ELF-1 (cell line): ENCODE measurements around the gene XBP1.
A peak's percentile ranks its signal among the peaks of the same experiment; 100 is the strongest.
"Not testable (repeated sequence)": the region's sequence is repeated elsewhere in the genome, so short reads cannot be mapped to it uniquely, and the experiment has no call there.

Experiments used
- DNase-seq: peaks from one replicate; pipeline ENCODE4 v3.0.0-alpha.2; 2016; ENCODE audit warnings: low read depth, low spot score

XBP1 gene

DNA sequence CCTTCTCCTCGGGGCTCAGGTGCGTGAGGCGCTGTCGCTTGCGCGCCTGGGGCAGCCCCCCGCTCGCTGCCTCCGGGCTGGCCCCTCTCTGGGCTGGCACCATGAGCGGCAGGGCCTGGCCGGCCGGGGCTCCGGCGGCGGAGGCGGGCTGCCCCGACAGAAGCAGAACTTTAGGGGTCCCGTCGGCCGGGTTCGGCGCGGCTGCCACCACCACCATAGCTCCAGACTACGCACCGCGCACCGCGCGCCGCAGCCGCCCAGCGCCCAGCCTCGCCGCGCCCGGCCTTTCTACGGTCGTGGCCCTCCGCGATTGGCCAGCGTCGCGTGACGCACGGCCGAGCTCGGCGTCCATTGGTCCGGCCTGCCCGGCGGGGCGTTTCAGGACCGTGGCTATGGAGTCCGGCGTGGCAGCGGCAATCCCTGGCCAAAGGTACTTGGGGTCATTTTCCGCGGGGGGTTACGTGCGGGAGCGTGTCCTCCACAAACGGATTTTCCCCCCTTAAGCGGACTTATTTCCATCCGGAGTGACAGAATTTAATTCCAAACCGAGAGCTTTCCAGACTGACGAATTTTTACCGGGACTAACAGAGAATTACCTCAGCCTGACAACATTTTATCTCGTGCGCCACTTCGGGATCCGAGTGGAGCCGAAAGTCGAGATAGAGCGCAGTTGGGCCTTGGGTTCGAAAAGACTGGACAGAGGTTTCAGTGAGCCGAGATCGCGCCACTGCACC, at the start of gene XBP1:
TSS of gene XBP1 (minus strand) at position 262 of the 734 bp plus-strand sequence.
- peak; percentile 95 for DNase-seq

DNA sequence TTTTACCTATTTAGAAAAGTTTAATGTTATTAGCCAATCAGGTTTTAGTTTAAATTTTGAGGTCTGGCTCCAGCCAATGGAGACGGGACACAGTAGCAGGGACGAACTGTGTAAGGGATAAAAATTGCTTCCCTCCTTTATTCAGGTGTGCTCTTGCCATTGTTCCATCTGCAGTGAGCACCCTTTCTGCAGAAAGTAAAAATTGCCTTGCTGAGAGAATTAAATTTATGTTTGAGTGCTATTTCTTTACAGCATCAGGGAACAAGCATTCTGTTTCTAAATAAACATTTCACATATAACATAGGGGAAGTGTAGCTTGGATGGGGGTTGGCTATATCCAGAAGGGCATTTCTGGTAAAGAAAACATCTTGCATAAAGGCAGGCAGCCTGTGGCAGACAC, 46.6 kb upstream of the XBP1 start:
- no peak for DNase-seq

DNA sequence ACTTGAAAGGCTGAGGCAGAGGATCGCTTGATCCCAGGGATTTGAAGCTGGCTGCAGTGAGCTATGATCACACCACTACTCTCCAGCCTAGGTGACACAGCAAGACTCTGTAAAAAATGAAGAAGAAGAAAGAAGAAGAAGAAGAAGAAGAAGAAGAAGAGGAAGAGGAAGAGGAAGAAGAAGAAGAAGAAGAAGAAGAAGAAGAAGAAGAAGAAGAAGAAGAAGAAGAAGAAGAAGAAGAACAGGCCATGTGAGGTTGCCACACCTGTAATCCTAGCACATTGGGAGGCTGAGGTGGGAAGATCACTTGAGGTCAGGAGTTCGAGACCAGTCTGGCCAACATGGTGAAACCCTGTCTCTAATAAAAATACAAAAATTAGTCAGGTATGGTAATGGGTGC, 43.9 kb upstream of the XBP1 start:
- not testable (repeated sequence) for DNase-seq

DNA sequence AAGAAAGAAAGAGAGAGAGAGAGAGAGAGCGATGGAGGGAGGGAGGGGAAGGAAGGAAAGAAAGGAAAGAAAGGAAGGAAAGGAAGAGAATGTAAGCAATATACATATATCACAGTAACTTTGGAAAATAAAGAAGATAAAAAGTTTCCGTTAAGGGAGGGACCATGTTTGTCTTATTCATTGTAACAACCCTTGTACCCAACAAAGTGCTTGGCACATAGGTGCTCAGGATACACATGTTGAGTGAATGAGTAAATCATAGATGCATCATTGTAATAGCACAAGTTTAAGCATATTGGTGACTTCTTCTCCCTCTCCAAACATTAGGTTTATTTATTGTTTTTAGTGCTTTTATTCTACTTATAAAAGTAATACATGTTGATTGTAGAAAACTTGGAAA, 43.3 kb upstream of the XBP1 start:
- DNase-seq: no peak

DNA sequence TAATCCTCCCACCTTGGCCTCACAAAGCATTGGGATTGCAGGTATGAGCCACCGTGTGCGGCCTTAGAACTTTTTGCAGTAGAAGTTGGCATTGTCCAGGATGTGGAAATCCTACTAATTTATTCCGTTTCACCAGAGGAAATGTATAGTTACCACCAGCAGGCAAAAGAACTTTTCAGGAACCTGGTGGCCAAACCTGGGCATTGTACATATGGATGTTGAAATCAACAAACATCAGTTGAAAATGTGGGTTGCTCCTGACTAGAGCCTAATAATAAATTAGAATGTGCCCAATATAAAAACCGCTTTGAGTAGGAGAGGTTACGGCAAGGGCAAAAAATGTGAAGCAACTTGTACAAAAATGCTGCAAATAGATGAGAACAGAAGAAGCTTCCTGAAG, 40.7 kb upstream of the XBP1 start:
- DNase-seq: no peak

DNA sequence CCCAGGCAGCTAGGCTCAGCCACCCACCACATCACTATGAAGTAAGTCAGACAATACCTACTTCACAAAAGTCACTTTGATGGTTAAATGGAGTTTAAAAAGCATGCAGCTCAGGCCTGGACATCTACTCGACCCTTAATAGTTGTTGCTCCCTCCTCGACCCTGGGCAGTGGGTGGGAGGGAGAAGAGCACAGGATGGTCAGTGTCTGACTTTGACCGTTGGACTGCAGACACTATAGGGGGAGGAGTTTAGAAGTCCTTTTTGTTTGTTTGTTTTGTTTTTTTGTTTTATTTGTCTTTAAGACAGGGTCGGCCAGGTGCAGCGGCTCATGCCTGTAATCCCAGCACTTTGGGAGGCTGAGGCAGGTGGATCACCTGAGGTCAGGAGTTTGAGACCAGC, 38.6 kb upstream of the XBP1 start:
- DNase-seq: no peak

DNA sequence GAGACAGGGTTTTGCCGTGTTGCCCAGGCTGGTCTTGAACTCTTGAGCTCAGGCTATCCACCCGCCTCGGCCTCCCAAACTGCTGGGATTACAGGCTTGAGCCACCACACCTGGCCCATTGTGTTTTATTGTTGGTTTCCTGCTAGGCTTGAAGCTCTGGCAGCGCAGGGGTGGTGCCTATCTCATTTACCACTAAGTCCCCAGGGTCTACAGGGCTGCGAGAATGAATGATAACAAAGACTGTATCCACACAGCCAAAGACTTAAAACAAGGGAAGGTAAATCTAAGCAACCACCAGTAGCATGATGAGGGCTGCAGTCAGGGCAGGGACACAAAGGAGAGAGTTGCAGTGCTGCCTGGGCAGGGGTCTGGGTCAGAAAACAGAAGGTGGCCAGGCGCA, 37.3 kb upstream of the XBP1 start:
- peak; percentile 56 for DNase-seq

DNA sequence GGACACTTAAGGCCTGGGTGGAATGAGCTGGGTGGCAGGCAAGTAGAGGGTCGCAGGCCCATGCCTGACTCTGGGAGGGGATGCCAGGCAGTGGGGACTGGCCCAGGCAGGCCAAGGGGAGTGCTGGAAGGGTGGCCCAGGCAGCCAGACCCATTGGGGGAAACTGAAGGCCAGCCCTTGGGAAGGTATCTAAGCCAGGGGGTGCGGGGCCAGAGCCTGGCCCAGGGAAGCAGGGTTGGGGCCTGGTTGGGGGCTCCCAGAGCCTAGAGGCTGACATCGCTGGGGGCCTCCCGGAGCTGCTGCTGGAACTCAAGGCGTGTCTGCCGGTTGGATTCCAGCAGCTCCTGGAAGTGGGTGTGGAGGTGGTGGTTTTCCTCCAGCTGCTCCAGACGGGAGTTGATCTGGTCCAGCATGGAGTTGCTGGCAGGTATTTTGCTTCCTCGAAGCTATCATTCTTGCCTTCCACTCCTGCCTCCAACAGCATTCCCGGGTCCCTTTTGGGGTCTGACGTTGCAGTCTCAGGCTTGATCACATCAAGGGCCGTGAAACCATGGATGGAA, 35.3 kb upstream of the XBP1 start:
- DNase-seq: no peak

DNA sequence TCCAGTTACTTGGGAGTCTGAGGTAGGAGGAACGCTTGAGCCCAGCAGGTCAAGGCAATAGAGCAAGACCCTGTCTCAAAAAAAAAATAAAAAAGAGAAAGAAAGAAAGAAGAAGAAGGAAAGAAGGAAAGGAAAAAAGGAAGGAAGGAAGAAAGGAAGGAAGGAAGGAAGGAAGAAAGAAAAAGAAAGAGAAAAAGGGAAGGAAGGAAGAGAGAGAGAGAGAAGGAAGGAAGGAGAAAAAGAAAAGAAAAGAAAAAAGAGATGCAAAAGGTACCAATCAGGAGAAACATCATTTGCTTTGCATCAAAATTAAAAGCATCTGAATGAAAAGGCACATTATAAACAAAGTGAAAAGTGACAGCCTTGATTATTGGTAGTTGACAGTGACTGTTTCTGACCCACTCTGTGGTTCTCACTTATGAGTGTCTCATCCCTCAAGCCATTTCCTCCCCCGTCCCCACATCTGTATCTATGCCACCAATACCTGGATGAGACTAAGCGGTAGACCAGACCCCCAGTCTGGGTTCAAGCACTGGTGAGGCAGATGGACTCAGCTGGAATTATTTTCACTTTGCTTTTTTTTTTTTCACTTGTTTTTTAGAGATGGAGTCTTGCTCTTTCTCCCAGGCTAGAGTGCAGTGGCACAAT, 33.0 kb upstream of the XBP1 start:
- no peak for DNase-seq

DNA sequence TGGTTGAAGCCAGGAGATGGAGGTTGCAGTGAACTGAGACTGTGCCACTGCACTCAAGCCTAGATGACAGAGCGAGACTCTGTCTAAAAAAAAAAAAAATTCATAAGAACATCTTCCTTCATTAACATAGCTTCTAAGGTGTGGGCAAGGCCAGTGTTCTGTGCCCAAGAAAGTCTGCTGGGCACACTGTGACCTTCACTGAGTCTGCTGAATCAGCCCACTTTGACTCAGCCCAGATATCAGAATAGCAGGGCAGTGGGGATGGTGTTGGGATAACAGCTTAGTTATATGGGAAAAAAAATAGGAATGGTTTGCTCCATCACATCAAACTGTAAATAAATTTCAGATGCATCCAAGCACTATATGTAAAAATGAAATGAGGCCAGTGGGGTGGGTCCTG, 32.4 kb upstream of the XBP1 start:
- no peak for DNase-seq

DNA sequence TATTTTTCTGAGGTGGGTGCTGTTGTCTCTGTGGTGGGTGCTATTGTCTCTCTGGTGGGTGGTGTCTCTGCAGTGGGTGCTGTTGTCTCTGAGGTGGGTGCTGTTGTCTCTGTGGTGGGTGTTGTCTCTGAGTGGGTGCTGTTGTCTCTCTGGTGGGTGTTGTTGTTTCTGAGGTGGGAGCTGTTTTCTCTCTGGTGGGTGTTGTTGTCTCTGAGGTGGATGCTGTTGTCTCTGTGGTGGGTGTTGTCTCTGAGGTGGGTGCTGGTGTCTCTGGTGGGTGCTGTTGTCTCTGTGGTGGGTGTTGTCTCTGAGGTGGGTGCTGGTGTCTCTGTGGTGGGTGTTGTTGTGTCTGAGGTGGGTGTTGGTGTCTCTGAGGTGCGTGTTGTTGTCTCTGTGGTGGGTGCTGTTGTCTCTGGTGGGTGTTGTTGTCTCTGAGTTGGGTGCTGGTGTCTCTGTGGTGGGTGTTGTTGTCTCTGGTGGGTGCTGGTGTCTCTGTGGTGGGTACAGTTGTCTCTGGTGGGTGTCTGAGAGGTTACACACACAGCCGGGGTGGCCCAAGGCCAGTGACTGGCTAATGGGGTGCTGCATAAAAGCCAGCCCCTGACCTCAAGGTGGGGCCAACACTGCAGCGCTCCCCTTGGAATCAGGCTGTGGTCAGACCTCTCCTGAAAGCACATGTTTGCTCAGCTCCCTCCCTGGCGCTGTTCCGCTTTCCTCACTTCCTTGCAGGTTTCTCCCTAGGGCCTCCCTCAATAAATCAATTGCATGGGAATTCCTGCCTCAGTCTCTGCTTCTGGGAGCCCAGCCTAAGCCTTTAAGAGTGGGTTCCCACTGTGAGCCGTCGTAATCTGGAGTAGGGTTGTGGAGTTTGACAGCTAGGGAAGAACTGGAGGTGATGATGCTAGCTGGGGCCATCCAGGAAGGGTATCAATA, 31.0 kb upstream of the XBP1 start:
- no peak for DNase-seq

DNA sequence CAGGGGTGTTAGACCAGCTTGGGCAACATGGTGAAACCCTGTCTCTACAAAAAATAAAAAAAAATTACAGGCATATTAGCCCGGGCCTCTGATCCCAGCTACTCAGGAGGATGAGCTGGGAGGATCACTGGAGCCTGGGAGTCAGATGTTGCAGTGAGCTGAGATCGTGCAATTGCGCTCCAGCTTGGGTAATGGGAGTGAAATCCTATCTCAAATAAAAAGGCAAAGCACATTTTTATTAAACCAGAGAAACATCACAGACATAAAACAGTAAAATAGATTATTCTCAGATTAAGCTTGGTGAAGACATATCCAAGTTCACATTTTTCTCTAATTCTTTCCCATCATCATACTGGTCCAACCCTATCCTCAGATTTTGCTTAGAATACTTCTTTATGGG, 30.1 kb upstream of the XBP1 start:
- no peak for DNase-seq

DNA sequence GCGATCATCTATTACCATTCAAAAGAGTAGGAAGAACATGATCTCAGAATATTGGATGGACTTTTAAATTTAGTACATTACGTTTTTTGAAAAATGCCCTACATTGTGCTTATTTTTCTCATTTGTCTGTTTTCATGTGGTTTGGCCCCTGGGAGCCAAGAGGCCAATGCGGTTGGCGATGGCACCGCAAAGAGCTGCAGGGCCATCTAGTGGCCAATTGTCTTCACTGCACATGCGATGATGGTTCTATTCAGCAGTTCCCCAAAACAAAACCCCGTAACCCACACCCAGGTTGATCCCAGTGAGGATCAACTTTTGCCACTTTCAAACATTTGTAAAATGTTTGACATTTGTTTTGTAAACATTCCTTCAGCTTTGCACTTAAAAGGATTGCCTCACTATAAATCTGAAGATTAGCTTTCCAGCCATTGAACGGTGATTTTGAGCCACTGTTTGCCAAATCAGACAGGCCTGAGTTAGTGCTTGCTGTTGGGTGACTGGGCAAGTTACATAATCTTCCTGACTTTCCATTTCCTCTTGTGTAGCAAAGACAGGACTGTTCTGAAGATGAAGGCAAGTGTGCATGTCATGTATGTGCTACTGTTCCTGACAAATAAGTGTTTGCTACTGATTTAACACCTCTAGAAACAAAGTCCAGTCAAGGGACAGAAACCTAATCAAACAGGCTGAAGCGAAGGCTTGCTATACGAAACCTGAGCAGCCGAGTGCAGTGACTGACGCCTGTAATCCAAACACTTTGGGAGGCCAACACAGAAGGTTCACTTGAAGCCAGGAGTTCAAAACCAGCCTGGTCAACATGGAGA, 29.2 kb upstream of the XBP1 start:
- DNase-seq: peak; percentile 79

DNA sequence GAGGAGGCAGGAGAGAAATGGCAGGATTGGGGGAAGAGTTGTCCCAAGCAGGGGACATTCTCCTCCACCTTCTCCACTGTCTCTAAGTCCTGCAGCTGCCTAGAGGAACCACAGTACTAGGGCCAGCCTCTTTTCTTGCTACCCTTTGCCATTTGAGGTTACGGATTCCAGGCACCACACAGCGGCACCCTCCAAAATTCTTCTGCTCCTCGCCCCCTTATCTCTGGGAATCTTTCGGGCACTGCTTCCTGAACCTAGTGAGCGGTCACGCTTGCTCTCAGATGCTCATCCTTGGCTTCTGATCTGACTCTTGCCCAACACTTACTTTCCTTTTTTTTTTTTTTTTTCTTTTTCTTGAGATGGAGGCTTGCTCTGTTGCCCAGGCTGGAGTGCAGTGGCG, 26.6 kb upstream of the XBP1 start:
- DNase-seq: no peak

DNA sequence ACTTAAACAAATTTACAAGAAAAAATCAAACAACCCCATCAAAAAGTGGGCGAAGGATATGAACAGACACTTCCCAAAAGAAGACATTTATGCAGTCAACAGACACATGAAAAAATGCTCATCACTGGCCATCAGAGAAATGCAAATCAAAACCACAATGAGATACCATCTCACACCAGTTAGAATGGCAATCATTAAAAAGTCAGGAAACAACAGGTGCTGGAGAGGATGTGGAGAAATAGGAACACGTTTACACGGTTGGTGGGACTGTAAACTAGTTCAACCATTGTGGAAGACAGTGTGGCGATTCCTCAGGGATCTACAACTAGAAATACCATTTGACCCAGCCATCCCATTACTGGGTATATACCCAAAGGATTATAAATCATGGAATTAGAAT, 26.1 kb upstream of the XBP1 start:
- not testable (repeated sequence) for DNase-seq

DNA sequence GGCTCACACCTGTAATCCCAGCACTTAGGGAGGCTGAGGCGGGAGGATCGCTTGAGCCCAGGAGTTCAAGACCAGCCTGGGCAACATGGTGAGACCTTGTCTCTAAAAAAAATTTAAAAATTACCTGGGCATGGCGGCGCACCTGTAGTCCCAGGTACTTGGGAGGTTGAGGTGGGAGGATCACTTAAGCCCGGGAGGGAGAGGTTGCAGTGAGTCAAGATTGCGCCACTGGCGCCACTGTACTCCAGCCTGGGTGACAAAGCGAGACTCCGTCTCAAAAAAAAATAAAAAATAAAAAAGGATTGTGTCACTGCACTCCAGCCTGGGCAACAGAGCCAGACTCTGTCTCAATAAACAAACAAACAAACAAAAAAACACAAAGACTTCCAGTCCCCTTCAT, 24.1 kb upstream of the XBP1 start:
- DNase-seq: not testable (repeated sequence)

DNA sequence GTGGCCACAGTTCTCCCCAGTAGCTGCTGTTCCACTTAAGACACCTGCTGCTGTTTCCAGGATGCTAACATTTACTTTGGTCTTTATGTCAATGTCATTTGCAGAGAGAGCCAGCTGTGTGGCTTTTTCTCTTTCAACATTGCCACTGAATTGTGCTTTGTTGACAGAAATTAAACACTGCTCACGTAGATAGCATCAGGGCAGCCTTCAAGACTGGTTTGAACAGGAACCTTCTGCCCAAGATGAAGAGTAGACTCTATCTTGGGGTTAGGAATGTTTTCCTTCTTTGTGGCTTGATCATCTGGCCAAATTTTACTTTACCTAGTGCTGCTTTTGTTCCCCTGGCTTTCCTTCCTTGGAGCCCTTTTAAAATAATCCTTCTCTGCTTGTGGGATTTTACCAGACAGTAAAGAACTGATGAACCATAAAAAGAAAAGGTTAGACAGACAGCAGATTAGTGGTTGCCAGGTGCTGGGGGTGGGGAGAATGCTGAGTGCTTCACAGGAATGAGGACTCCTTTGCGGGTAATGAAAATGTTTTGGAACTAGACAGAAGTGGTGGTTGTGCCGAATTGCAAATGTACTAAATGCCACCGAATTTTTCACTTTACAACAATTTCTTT, 22.7 kb upstream of the XBP1 start:
- no peak for DNase-seq

DNA sequence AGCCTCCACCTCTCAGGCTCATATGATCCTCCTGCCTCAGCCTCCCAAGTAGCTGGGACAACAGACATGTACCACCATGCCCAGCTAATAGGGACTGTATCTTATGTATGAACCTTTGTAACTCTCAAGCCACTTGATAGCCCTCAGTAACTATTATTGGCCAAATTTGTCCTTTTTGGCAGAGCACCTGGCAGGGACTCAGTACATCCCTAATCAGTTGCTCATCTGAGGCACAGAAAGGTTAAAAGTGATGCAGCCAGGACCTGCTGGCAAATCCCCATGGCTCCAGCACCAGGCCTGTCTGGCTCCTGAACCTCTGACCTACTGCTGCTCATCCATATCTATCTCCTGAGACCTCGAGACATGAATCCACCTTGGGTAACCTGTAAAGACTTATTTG, 21.1 kb upstream of the XBP1 start:
- no peak for DNase-seq

DNA sequence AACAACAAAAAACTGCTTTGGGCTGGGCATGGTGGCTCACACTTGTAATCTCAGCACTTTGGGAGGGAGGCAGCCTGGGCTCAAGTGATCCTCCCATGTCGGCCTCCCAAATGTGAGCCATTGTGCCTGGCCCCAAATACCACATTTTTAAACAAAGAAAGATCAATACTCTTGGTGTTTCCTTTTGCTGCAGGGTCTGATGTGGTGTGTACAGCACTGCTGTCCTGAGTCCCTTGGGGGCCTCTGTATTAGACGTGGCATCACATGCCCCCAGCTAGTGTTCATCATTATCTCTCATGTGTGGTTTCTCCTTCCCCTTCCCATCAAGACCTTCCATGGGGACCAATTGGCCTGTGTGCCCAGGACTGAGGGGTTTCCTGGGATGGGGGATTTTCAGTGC, 20.5 kb upstream of the XBP1 start:
- DNase-seq: no peak

DNA sequence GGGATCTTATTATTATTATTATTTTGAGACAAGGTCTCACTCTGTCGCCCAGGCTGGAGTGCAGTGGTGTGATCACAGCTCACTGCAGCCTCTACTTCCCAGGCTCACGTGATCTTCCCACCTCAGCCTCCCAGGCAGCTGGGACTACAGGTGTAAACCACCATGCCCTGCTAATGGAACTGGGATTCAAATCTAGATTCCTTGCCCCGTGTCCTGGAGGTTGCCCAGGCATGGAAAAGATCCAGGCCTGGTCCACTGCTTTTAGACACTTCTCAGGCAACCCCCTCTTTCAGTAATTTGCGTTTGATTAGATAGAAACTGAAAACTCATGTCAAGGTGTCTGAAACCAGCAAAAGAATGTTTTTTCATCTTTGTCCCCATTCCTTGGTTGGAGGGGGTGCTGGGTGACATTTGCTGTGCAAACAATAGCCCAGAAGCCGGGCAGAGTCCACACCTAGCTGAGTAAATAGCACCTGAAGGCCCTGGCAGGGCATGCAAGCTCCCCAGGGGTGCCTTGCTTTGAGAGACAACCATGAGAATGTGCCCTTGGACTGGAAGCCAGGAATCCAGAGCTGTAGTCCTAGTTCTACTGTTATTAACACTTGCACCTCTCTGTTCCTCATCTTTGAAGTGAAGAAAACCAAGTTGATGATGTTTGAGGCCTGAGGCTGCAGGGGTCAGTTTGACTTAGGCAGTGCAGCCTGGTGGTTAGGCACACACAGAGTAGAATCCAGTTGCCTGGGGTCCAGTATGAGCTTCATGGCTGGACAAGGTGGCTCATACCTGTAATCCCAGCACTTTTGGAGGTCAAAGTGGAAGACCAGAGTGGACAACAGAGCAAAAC, 19.1 kb upstream of the XBP1 start:
- DNase-seq: no peak
